ENCODE results near the gene C22orf42.
"Not testable (repeated sequence)": the region's sequence is repeated elsewhere in the genome, so short reads cannot be mapped to it uniquely, and the experiment has no call there.

DNA sequence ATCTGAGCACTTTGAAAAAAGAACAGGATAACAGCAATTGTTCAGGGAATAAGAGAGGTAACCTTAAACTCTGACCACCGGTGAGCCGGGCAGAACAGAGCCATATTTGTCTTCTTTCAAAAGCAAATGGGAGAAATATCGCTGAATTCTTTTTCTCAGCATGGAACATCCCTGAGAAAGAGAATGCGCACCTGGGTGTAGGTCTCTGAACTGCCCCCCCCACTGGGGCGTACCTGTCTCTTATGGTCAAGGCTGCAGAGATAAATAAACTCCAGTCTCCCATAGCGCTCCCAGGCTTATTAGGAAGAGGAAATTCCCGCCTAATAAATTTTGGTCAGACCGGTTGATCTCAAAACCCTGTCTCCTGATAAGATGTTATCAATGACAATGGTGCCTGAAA is 12.0 kb downstream of the C22orf42 start:
- TF ChIP-seq, protein P1, sequence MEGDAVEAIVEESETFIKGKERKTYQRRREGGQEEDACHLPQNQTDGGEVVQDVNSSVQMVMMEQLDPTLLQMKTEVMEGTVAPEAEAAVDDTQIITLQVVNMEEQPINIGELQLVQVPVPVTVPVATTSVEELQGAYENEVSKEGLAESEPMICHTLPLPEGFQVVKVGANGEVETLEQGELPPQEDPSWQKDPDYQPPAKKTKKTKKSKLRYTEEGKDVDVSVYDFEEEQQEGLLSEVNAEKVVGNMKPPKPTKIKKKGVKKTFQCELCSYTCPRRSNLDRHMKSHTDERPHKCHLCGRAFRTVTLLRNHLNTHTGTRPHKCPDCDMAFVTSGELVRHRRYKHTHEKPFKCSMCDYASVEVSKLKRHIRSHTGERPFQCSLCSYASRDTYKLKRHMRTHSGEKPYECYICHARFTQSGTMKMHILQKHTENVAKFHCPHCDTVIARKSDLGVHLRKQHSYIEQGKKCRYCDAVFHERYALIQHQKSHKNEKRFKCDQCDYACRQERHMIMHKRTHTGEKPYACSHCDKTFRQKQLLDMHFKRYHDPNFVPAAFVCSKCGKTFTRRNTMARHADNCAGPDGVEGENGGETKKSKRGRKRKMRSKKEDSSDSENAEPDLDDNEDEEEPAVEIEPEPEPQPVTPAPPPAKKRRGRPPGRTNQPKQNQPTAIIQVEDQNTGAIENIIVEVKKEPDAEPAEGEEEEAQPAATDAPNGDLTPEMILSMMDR (conservative IDR thresholded peaks at IDR 0.05; ENCODE audit: low read depth, low read length), result not testable (repeated sequence)
- TF ChIP-seq EZH2 (IDR thresholded peaks at IDR 0.05; ENCODE audit: borderline replicate concordance, low read depth, low read length, poor library complexity, severe bottlenecking), result not testable (repeated sequence)
